Keratinocyte (primary cell): ENCODE data around the gene GLCE. TPM values are rescaled to one million over a fixed set of nuclear protein-coding genes. Genes with fewer than 3 reads are reported as not detected.
"Not testable (repeated sequence)": the region's sequence is repeated elsewhere in the genome, so short reads cannot be mapped to it uniquely, and the experiment has no call there.

Experiments used
- DNase-seq: peaks from one replicate; pipeline ENCODE4 v3.0.0-alpha.2; 2011; ENCODE audit warnings: low read depth, missing footprints, low spot score
- FAIRE-seq: peaks from 2 replicates; lab custom pipeline; 2011; peaks lifted over from hg19 to GRCh38; lab: Jason Lieb, UNC
- H2AFZ ChIP-seq: 2 replicates; pipeline ENCODE4 v1.6.0; 2012; ENCODE audit warnings: low read length, control low read depth, inconsistent platforms; ENCODE audit not compliant: control insufficient read depth
- H3K27ac ChIP-seq: 2 replicates; pipeline ENCODE4 v1.5.1; 2011; ENCODE audit warnings: low read length; ENCODE audit not compliant: control insufficient read depth, insufficient read depth
- H3K27me3 ChIP-seq: 3 replicates; pipeline ENCODE4 v1.6.0; 2011; ENCODE audit warnings: low read length; ENCODE audit not compliant: control insufficient read depth, insufficient read depth; ENCODE audit errors: extremely low read depth
- H3K36me3 ChIP-seq, 2 experiments: 2 replicates in 1 of 2; 3 replicates in 1 of 2; pipeline ENCODE4 v1.5.1; 2011; ENCODE audit warnings: low read length in 2 of 2, mild to moderate bottlenecking in 1 of 2; ENCODE audit not compliant: control insufficient read depth in 2 of 2, insufficient read depth in 2 of 2; ENCODE audit errors: extremely low read depth in 1 of 2
- H3K4me1 ChIP-seq: 3 replicates; pipeline ENCODE4 v1.5.1; 2011; ENCODE audit warnings: low read length; ENCODE audit not compliant: control insufficient read depth, insufficient read depth; ENCODE audit errors: extremely low read depth
- H3K4me2 ChIP-seq: 3 replicates; pipeline ENCODE4 v1.6.0; 2011; ENCODE audit warnings: low read depth, low read length; ENCODE audit not compliant: control insufficient read depth, insufficient read depth; ENCODE audit errors: extremely low read depth
- H3K4me3 ChIP-seq, 3 experiments: fragments of 200-600 bp in 1 of 3; sonication (generic) in 1 of 3; 2 replicates in 2 of 3; 3 replicates in 1 of 3; pipeline ENCODE4 v1.5.1; 2011 to 2016; ENCODE audit warnings: low read length in 3 of 3, mild to moderate bottlenecking in 3 of 3, control low read depth in 2 of 3, inconsistent platforms in 1 of 3, low read depth in 1 of 3, mixed read lengths in 1 of 3, mixed run types in 1 of 3, moderate library complexity in 1 of 3; ENCODE audit not compliant: control insufficient read depth in 2 of 3, insufficient read depth in 2 of 3; ENCODE audit errors: extremely low read depth in 1 of 3
- H3K79me2 ChIP-seq: 2 replicates; pipeline ENCODE4 v1.6.0; 2012; ENCODE audit warnings: low read length; ENCODE audit not compliant: control insufficient read depth, insufficient read depth
- H3K9ac ChIP-seq: 3 replicates; pipeline ENCODE4 v1.6.0; 2011; ENCODE audit warnings: low read length; ENCODE audit not compliant: control insufficient read depth, insufficient read depth; ENCODE audit errors: extremely low read depth
- H3K9me1 ChIP-seq: 3 replicates; pipeline ENCODE4 v1.6.0; 2011; ENCODE audit warnings: low read length; ENCODE audit not compliant: control insufficient read depth, insufficient read depth; ENCODE audit errors: extremely low read depth
- H3K9me3 ChIP-seq: 2 replicates; pipeline ENCODE4 v1.5.1; 2012; ENCODE audit warnings: low read depth, low read length; ENCODE audit not compliant: control insufficient read depth
- H4K20me1 ChIP-seq: 3 replicates; pipeline ENCODE4 v1.6.0; 2011; ENCODE audit warnings: low read length; ENCODE audit not compliant: control insufficient read depth, insufficient read depth; ENCODE audit errors: extremely low read depth
- EZH2 ChIP-seq: IDR thresholded peaks from one replicate; pipeline ENCODE4 v1.6.1; 2012; ENCODE audit warnings: inconsistent platforms, mild to moderate bottlenecking, low read length, moderate library complexity
- dilution Hi-C: fragments of 300-500 bp; cut with MboI; formaldehyde crosslinking; loops from one replicate; pipeline ENCODE4 v1.7.0; 2020; ENCODE audit warnings: low sequenced_read_pairs; ENCODE audit not compliant: extremely low pct_ligation_motif_present
- polyA plus RNA-seq, 5 experiments: library from polyadenylated mRNA; depleted of rRNA in 3 of 5; stranded (reverse) in 3 of 5; stranded (forward) in 1 of 5; unstranded in 1 of 5; fragments of >200 nt; gene quantifications; 1 replicate in 1 of 5; 2 replicates in 3 of 5; 3 replicates in 1 of 5; pipeline versions ENCODE4 v1.2.1 to v1.2.3, GENCODE V29; 2011 to 2012; ENCODE audit warnings: missing spikeins in 2 of 5, low read depth in 1 of 5, low replicate concordance in 1 of 5
- TF ChIP-seq, protein P1 (sequence below), 3 experiments: IDR thresholded peaks in 1 of 3; conservative IDR thresholded peaks in 1 of 3; optimal IDR thresholded peaks in 1 of 3; 2 replicates in 2 of 3; 3 replicates in 1 of 3; pipeline versions ENCODE3 to v1.5.1; 2011; ENCODE audit warnings: low read length in 3 of 3, mild to moderate bottlenecking in 3 of 3, moderate library complexity in 2 of 3, control low read depth in 1 of 3, inconsistent platforms in 1 of 3; ENCODE audit not compliant: insufficient read depth in 2 of 3; ENCODE audit errors: extremely low read depth in 1 of 3

The GLCE gene
- polyA plus RNA-seq, 1 donor (not counting 4 experiments of a cell fraction or from before 2014, with no cell fraction given) = 16.3 TPM

- H3K9ac ChIP-seq = no peak overlapping the region
- H4K20me1 ChIP-seq = no peaks in the 10 kb centered on the region
- TF ChIP-seq EZH2 = no peak
- TF ChIP-seq, protein P1, sequence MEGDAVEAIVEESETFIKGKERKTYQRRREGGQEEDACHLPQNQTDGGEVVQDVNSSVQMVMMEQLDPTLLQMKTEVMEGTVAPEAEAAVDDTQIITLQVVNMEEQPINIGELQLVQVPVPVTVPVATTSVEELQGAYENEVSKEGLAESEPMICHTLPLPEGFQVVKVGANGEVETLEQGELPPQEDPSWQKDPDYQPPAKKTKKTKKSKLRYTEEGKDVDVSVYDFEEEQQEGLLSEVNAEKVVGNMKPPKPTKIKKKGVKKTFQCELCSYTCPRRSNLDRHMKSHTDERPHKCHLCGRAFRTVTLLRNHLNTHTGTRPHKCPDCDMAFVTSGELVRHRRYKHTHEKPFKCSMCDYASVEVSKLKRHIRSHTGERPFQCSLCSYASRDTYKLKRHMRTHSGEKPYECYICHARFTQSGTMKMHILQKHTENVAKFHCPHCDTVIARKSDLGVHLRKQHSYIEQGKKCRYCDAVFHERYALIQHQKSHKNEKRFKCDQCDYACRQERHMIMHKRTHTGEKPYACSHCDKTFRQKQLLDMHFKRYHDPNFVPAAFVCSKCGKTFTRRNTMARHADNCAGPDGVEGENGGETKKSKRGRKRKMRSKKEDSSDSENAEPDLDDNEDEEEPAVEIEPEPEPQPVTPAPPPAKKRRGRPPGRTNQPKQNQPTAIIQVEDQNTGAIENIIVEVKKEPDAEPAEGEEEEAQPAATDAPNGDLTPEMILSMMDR (optimal IDR thresholded peaks at IDR 0.05 in 1 of 3, IDR thresholded peaks at IDR 0.05 in 1 of 3, conservative IDR thresholded peaks at IDR 0.05 in 1 of 3; ENCODE audit: extremely low read depth in 1 of 3, insufficient read depth in 2 of 3, low read length in 3 of 3) = no peak
- peaks cover 5% of the 10 kb centered on the region for H3K27me3 ChIP-seq
- no peak overlapping the region for H3K4me3 ChIP-seq
- H3K4me2 ChIP-seq = peak overlapping the region; percentile 62
- H3K4me1 ChIP-seq = peaks cover 12% of the 10 kb centered on the region
- no peak overlapping the region for H3K27ac ChIP-seq
- H3K36me3 ChIP-seq = no peaks in the 10 kb centered on the region
- H2AFZ ChIP-seq = peak overlapping the region; percentile 50
- no peaks in the 10 kb centered on the region for H3K9me3 ChIP-seq
- no peak for DNase-seq
- no peaks in the 10 kb centered on the region for H3K79me2 ChIP-seq
- H3K9me1 ChIP-seq = no peaks in the 10 kb centered on the region
- FAIRE-seq = no peak
- dilution Hi-C loops = no loop called here
These were observed 129.1 kb downstream of the GLCE start for GRCh38 chr15:69289342-69290146.

DNA sequence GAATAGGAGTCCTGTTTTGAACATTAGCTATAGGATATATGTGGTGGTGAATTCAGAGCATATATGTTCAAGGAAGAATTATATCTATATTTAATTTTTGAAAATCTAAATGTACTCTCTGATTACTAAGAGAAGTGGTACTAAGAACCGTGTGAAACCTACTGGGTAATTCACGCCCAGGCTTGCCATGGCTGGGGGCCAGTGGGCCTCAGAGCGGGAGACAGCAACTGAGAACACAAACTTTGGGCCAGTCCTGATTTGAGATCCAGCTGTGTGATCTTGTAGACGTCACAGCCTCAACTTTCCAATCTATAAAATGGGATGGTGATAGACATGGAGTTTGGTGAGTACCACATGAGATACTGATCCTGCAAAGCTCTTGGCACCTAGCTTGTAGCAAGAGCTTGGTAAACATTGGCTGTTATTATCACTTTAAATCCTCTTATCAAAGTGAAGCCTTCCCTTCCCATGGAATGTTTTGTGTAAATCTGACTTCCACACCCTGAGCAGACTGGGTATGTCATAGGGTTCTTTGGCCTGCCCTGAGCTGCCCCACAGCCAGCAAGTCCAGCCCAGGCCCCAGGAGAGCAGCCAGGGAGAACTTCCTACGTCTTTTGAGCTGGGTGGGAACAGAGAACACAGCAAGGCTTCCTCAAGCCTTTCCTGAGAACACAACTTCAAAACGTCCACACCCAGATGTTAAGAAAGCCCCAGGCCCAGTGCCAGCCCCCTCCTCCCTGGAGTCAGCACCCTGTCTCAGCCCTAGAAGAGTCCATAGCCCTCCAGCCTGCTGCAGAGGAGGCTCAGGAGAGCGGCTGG lies 130.1 kb downstream of the GLCE start:
- no peak overlapping the region for H3K4me2 ChIP-seq
- no peaks in the 10 kb centered on the region for H3K79me2 ChIP-seq
- peaks cover 5% of the 10 kb centered on the region for H3K27me3 ChIP-seq
- FAIRE-seq (no peak), DNase-seq (no peak)
- H3K36me3 ChIP-seq = no peaks in the 10 kb centered on the region
- dilution Hi-C loops = no loop called here
- H3K9me1 ChIP-seq = no peaks in the 10 kb centered on the region
- TF ChIP-seq, protein P1 (optimal IDR thresholded peaks at IDR 0.05 in 1 of 3, IDR thresholded peaks at IDR 0.05 in 1 of 3, conservative IDR thresholded peaks at IDR 0.05 in 1 of 3; ENCODE audit: extremely low read depth in 1 of 3, insufficient read depth in 2 of 3, low read length in 3 of 3) = no peak
- no peak for TF ChIP-seq EZH2
- H3K27ac ChIP-seq = no peak overlapping the region
- H3K9ac ChIP-seq = no peak overlapping the region
- H4K20me1 ChIP-seq = no peaks in the 10 kb centered on the region
- no peak overlapping the region for H3K4me3 ChIP-seq
- H3K9me3 ChIP-seq = no peaks in the 10 kb centered on the region
- H2AFZ ChIP-seq = no peak overlapping the region
- peaks cover 12% of the 10 kb centered on the region for H3K4me1 ChIP-seq

DNA sequence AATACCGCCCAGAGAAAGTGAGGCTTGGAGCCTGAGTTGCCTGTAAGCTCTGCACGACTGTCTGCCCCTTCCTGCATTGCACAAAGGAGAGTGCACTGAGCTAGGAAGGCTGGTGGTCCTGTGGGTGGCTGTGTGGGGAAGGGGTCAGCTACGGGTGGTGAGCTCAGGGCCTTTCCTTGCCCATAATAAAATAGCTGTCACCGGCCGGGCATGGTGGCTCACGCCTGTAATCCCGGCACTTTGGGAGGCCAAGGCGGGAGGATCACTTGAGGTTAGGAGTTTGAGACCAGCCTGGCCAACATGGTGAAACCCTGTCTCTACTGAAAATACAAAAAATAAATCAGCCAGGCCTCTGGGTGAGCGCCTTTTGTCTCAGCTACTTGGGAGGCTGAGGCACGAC lies 131.2 kb downstream of the GLCE start:
- DNase-seq, FAIRE-seq, H4K20me1 ChIP-seq, H3K4me3 ChIP-seq, H3K4me2 ChIP-seq, H3K36me3 ChIP-seq, H3K79me2 ChIP-seq, H3K27me3 ChIP-seq, H3K27ac ChIP-seq, H3K9me3 ChIP-seq, dilution Hi-C loops, H3K9me1 ChIP-seq, H3K9ac ChIP-seq, H2AFZ ChIP-seq: not testable (repeated sequence)
- peaks cover 12% of the 10 kb centered on the region for H3K4me1 ChIP-seq
